AG04449 (cell line): ENCODE results near the gene FRMD6.

Experiments
- CTCF ChIA-PET: fragments of 350-600 bp; formaldehyde crosslinking; extraction: SDS; loops from one replicate; lab custom pipeline; 2021; ENCODE audit warnings: antibody characterized with exemption; lab: Yijun Ruan, JAX
- POLR2A ChIA-PET: fragments of 400-600, 350-600 bp; formaldehyde crosslinking; extraction: SDS; loops from one replicate; lab custom pipeline; 2020; ENCODE audit warnings: antibody characterized with exemption, inconsistent platforms; lab: Yijun Ruan, JAX
- DNase-seq: peaks from one replicate; pipeline ENCODE4 v3.0.0-alpha.2; 2010; ENCODE audit warnings: low read depth, low spot score
- H3K4me3 ChIP-seq: 2 replicates; pipeline ENCODE4 v1.5.1; 2011; ENCODE audit warnings: low read depth, mild to moderate bottlenecking, control low read depth, low read length
- CTCF ChIP-seq: IDR thresholded peaks from one replicate; pipeline ENCODE4 v1.5.1; 2011; ENCODE audit warnings: mild to moderate bottlenecking, moderate library complexity, low read length, control low read depth, inconsistent platforms; ENCODE audit not compliant: insufficient read depth; ENCODE audit errors: missing control alignments

Gene FRMD6

DNA sequence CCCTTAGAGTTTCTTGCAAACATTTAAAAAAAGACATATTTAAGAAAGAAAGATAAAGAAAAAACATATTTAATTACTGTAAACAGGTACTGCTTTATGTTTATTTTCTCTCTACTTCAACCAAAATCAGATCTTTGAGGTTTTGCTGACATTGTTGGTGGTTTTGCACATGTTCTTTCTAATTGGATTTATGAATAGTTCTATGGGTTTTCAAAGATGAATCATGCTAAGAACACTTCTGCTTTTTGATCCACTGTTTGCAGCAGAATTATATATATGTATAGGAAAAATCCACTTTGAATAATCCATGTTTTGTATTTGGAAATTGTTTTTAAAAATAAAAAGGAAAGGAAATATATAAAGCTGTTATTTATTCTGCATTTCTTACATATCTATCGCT is 78.4 kb downstream of the FRMD6 start:
- ChIA-PET CTCF (interaction anchor here (1.2 to 2.6 kb wide), 4 partner anchors 12 to 250 kb away, joined by 3 to 8 read pairs (median 4); no protein-coding TSS in a partner anchor), POLR2A (no interaction called here)
- no peak overlapping the region for H3K4me3 ChIP-seq
- no peak for DNase-seq
- no peak for TF ChIP-seq CTCF

DNA sequence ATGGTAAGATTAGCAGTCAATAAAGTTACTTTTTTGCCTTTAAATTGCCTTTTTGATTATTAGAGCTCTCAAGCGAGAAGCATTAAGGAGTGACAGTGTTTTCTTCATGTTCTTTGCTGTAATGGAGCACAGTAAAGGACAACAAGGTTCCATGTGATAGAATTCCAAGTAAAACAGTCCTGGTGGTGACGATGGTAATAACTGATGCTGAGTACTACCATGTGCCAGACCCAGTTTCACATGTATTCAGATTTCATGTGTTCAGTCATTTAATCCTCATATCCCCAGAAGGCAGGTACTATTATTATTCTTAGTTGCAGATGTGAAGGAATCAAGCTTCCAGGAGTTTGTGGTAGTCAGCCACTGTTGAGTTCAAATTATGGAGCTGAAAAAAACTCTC is 79.0 kb downstream of the FRMD6 start:
- no peak overlapping the region for H3K4me3 ChIP-seq
- no peak for TF ChIP-seq CTCF
- POLR2A ChIA-PET = no interaction called here
- no peak for DNase-seq
- CTCF ChIA-PET = interaction anchor here (1.2 to 2.6 kb wide), 4 partner anchors 13 to 250 kb away, joined by 3 to 8 read pairs (median 4); no protein-coding TSS in a partner anchor

- no peak overlapping the region for H3K4me3 ChIP-seq
- ChIA-PET POLR2A (no interaction called here), CTCF (interaction anchor here (0.6 to 2.6 kb wide), 6 partner anchors 43 to 449 kb away, joined by 3 to 8 read pairs (median 6); no protein-coding TSS in a partner anchor)
- no peak for DNase-seq
- TF ChIP-seq CTCF = no peak
These were observed 80.9 kb downstream of the FRMD6 start for GRCh38 chr14:51732494-51733112.

DNA sequence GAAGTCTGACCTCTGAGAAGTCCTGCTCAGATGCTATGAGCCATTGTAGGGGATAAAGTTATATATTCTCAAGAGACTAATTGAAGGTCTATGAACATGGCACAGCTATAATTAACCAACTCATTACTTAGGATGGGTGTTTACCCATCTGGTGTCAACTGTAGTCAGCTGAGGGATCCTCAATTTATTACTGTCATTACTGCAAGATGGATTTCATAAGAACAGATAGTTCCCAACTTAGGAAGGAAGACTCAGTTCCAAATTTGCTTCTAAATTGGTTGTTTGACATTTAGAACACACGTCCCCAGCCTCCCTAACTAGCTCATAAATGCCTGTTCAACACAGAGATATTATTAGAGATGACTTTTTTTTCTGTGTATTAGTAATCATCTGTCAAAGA is 81.4 kb downstream of the FRMD6 start:
- DNase-seq = no peak
- TF ChIP-seq CTCF = no peak
- H3K4me3 ChIP-seq = no peak overlapping the region
- ChIA-PET POLR2A (no interaction called here), CTCF (interaction anchor here (0.6 to 1.6 kb wide), 5 partner anchors 42 to 450 kb away, joined by 3 to 6 read pairs (median 6); no protein-coding TSS in a partner anchor)

DNA sequence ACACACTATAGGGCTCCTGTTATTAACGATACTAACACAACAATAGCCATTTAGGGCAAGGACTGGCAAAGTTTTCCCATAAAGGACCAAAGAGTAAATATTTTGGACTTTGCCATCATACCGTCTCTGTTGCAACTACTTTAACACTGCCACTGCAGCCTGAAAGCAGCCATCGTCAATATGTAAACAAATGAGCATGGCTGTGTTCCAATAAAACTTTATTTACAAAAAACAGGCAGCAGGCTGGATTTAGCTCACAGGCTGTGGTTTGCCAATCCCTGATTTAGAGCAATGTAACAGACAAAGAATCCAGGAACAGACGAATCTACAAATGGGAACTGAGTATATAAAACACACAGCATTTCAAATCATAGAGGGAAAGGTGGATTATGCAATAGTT is 84.1 kb downstream of the FRMD6 start:
- CTCF ChIA-PET = interaction anchor here (0.8 to 0.9 kb wide), 2 partner anchors 43 to 83 kb away, joined by 3 read pairs; no protein-coding TSS in a partner anchor
- POLR2A ChIA-PET = no interaction called here
- DNase-seq = no peak
- no peak overlapping the region for H3K4me3 ChIP-seq
- no peak for TF ChIP-seq CTCF

- ChIA-PET CTCF (interaction anchor here (0.8 to 1.5 kb wide), 2 partner anchors 37 to 41 kb away, joined by 3 to 4 read pairs; no protein-coding TSS in a partner anchor), POLR2A (no interaction called here)
- H3K4me3 ChIP-seq = no peak overlapping the region
- TF ChIP-seq CTCF = no peak
- DNase-seq = no peak
These were observed 87.0 kb downstream of the FRMD6 start for GRCh38 chr14:51738754-51739153.
